GM19397 (cell line): ENCODE results near the gene HYAL1.
"Not testable (repeated sequence)": the region's sequence is repeated elsewhere in the genome, so short reads cannot be mapped to it uniquely, and the experiment has no call there.

Experiments used
- ATAC-seq: cut with Tn5 transposase; IDR thresholded peaks from one replicate; pipeline ENCODE4 v1.9.1; 2021; ENCODE audit warnings: mild to moderate bottlenecking, moderate library complexity; ENCODE audit not compliant: unreplicated experiment

HYAL1 gene

DNA sequence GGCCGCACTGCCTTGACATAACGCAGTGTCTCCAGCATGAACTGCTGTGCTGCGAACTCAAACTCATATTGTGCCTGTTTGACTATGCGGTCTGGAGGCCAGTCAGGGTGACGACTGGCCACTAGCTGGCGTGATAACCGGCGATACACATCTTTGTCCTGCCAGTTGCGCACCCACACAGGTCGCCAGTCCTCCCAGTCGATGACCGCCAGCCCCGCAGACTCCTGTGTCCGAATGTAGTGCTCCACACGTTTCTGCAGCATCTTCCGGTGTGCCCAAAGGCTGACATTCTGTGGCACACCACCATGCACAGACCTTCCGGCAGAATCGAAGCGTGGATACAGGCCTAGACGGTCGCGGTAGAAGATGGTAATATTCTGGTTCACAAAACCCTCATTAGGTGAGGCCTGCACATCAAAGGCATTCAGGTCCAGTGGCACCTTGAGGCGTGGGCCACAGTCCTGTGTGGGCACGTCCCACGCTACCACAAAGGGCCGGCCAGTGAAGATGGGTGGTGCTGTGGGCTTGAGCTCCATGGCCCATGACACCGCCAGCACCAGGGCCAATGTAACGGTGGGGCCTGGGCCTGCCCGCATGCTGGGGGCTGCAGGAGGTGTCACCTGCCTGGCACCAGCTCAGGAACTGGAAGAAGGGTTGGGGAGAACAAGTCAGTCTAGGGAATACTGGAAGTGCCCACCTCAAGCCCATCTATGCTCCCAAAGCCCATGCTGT is 16.7 kb upstream of the HYAL1 start:
- ATAC-seq, result no peak

DNA sequence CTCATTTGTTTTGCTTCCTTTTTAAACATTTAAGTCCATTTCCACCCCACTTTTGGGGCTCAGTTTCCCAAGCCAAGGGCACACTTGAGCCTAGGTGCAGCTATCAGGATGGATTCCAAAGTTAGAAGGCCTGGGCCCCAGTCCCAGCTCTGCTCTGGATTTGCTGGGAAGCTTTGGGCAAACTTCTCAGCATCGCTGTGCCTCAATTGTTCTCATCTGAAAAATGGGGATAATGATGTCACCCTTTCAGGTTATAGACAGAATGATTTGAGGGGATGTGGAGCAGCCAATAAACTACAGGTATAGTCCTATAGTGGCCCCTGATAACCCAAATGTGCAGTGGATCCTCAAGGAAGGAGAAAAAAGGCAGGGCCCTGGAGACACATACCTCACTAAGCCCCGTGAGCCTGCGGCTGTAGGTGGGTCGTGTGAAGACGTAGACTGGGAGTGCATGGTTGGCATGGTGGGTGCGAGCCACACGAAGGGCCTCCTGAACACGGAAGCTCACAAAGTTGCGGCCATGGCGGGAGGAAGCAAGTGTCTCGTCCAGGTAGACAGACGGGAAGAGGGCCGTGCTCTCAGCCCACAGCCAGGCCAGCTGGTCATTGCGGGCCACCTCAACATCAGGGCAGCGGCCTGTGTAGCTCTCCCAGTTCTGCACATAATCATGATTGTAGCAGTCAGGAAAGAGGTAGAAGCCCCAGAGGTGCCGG is 16.0 kb upstream of the HYAL1 start:
- ATAC-seq, result no peak

DNA sequence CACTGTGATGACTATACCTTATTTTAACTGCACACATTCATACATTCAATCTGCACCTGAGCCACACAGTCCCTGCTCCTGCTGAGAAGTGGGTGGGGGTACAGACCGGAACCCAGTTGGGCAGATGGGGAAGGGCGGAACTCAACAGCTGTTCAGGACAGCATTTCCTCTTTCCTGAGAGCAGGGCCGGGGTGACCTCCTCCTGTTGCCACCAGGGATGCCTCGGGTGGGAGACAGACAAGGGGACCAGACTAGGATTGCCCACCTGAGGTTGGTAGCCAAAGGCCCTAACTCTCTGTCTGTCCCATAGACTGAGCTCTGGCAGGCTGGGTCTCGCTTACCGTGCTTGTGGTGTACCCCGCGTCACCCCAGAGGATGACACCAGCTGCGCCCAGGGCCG is 15.2 kb upstream of the HYAL1 start:
- no peak for ATAC-seq

DNA sequence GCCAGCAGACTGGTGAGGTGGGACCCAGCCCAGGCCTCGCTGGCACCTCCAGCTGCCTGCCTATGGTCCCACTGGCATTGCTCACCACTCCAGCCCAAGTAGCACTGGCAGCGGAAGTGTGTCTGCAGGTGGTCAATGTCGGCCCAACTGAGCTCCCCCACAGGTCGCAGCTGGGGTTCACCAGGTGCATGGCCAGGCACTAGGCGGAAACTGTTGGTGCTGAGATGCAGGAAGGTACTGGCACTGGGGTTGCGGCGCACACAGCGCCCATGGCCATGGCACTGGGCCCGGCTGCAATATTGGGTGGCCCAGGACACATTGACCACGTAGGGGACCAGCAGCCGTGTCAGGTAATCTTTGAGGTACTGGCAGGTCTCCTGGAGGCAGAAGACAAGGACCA is 14.8 kb upstream of the HYAL1 start:
- no peak for ATAC-seq

DNA sequence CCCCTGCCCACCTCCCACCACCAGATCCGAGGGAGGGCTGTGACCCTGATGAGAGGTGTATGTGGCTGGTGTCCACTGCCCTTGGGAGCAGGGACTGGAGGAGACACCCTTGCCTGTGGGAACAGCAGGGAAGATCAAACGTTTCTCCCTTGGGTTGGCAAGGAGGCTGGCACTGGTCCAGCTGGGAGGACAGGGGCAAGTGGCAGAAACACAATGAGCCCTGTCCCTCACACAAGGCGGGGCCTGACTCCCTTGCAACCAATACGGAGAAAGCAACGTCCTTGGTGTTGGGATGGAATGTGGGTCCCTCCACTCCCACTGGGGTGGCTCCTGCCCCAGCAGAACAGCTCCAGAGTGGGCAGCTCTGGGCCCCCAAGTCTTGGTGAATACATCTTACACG is 13.9 kb upstream of the HYAL1 start:
- ATAC-seq, result no peak

DNA sequence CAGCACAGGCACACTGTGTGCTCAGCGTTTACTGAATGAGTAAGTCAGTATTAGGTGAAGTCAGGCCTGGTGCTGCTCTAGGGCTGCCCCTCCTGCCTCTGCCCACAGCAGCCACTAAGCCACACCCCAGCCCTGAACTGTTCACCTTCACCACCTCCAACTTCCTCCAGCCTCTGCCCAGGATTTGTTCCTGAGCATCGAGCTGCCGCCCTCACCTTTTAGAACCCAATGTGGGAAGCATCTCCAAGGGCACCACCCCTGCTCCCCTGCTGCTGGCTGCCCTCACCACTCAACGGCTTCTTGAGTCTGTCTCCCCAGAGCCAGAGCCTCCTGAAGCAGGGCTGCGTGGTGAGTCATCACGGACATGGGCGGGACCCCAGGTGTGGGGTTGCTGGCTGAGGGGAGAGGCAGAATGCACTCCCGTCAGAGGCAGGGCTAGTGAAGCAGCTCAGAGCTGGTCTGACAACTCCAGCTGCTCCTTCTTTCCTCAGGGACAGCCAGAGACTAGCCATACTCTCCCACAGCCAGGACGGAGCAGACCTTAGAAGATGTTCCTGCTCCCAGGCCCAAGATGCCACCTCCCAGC is 13.4 kb upstream of the HYAL1 start:
- ATAC-seq, result no peak

DNA sequence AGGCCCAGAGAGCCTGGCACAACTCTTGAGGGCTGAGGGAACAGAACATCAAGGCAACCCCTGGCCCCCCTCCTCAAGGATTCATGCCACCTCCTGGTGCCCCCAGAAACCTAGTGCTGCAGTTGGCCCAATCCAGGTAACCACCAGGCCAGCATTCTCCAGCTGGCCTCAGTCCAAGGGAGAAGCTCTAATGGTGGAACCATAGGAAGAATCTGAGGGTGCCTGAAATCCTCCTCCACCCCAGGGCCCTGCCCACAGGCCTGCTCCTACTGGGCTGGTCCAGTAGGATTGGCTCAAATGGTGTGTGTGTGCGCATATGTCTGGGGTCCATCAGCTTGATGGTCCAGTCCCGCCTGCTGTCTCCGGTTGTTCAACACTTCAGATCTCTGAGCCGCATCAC is 11.4 kb upstream of the HYAL1 start:
- no peak for ATAC-seq

DNA sequence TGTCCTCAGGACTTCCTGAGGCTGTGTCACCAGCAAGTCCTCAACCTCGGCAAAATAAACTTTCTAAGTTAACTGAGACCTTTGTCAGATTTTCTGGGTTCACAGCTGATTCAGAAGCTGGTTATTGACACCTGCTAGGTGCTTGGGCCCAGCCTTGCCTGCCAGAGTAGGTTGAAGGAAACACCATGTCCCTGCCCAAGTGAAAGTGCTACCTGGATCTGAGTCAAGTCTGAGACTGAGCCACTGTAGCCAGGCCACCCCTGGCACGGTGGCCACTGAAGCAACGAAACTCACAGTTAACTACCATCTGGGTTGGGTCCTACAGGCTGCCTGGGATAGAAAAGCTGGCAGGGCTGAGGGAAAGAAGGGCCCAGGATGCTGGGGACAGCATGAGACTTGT is 11.0 kb upstream of the HYAL1 start:
- ATAC-seq, result no peak

DNA sequence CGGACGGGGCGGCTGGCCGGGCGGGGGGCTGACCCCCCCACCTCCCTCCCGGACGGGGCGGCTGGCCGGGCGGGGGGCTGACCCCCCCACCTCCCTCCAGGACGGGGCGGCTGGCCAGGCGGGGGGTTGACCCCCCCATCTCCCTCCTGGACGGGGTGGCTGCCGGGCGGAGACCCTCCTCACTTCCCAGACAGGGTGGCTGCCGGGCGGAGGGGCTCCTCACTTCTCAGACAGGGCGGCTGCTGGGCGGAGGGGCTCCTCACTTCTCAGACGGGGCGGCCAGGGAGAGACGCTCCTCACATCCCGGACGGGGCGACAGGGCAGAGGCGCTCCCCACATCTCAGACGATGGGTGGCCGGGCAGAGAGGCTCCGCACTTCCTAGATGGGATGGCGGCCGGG is 8.7 kb upstream of the HYAL1 start:
- ATAC-seq, result not testable (repeated sequence)

DNA sequence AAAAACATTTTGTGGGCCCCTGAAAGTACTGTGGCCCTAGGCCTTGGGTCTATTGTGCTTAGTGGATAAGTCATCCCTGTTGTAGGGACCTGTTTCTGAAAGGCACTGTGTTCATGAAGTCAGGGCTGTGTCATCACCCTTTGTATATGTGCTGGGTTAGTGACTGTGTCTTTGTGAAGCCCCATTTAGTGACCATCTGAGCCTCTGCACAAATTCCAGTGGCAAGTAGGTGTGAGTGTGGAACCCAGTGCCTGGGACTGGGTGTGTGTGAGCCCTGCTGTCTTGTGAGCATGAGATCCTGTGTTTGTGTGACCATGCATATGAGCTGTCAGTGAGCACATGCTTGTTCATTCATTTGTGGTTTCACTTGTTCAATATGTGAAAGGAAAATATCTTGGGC is 1.2 kb upstream of the HYAL1 start:
- no peak for ATAC-seq

DNA sequence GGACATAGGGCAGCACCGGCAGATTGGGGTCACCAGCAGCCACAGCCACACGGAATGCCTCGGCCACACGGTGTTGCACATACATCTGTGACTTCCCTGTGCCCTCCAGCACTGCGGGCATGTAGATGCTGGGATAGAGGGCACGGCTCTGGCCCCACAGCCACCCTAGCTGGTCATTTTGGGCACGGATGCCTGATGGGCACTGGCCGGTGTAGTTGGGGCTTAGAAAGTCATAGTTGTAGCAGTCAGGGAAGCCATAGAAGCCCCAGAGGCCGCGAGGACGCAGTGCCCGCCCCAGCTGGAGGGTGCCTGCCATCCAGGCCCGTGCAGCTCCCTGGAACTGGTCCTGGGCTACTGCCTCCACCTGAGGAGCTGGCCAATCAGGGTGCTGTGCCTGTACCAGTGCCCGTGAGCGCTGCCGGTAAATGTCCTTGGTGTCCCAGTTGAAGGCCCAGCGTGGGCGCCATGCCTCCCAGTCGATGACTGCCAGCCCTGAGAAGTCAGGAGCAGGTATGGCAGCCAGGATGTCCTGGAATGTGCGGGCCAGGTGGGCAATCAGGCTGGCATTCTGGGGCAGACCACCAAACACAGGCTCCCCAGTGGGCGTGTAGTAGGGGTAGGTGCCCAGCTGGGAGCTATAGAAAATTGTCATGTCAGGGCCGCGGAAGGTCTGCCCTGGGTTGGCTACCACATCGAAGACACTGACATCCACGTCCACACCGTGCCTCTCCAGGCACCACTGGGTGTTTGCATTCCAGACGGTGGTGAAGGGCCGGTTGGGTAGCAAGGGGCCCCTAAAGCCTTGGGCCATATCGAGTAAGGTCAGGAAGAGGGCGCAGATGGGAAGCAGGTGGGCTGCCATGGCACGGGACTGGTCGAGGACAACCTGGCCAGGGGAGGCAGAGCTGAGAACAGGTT is 1.0 kb downstream of the HYAL1 start:
- no peak for ATAC-seq

DNA sequence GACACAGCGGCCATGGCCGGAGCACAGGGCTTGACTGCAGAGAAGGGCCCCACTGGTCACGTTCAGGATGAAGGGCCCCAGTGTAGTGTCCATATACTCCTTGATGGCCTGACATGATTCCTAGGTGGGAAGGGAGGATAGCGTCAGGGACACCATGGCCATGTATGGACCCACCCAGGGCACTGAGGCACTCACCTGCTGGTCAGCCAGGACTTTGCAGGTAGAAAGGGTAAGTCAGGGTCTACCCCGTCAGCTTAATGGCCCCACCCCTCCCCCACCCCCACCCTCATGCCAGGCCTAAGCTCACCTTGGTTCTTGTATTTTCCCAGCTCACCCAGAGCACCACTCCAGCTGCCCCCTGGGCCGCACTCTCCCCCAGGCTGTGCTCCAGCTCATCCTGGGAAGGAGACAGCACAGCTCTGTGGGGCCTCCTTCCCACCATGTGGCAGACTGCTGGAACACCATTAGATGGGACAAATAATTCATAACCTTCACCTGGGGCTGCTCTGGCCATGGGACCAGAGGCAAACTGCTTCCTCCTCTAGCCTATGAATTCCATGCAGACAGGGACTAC is 2.6 kb downstream of the HYAL1 start:
- ATAC-seq, result no peak

DNA sequence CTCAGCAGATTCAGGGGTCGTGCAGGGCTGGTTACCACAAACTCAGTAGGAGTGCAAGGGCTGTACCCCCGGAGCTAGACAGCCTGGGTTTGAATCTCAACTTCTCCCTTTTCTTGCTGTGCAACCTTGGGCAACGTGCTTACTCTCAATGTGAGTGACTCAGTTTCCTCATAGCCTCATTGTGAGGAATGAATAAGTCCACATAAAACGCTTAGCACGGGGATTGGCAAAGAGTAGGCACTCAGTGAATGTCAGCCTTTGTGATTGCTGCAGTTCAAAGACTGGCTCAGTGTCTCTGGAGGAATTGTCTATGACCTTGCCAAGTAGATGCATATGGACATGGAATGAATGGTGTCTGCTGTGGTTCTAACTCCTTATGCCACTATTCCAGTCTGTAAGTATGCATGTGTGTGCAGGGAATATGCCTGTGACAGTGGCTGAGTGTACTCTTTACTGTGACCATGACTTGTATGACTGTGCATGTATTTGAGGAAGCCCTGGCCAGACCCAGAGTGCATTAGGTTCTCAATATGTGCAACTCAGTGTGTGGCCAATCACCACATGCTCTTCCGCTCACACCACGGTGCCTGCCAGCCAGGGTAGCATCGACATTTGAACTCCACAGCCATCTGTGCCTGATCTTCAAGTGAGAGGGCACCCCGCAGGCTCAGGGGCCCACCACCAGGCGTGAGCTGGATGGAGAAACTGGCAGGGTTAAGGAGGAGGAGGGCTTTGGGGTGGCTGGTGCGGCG is 3.3 kb downstream of the HYAL1 start:
- ATAC-seq, result no peak

DNA sequence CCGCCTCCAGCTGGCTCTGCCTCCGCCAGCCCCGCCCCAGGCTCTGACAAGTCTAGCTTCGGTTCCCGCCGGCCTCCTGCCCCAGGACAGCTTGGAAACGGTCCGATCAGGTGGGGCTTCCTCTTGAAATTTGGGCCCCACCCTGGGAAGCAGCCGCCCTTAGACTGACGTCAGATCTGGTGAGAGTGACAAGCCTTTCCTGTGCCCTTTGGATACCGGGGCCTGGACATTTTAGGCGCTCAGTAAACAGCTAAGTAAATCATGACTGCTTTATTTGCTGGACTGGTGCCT is 3.8 kb downstream of the HYAL1 start:
- ATAC-seq, result no peak

DNA sequence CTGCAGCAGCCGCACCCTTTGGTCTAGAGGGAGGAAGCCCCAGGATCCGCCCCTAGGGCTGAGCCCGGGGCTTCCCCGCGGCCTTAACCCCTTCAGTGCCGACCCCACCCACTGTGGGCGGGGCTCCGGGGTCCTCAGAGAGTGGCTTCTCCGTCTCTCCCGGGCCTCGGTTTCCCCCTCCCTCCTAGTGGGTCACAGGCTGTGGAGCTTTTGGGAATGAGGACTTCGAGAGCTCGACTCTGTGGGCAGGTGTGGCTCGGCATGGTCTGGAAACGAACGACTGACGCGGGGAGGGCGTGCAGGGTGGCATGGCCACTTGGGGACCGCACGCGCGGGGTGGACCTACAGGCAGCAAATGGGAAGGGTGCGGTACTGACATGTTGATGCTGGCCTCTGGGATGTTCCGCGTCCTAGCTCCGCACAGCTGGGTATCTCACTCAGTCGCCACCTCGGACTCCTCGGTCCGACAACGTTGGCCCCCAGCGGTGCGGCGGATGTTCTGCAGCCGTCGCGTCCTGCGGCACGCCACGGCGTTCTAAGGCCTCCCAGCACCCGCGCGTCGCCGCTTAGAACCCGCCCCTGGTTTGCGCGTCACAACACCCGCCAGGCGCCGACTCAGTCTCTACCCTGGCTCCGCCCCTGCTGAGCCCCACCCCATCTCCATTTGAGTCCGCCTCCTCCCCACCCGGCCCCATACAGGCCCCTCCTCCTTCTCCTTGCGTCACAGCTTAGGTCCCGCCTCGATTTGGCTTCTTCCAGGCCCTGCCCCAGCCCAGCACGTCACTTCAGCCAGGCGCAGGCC is 4.3 kb downstream of the HYAL1 start, which contains the start of the genes HYAL3 and NAA80:
HYAL3 (minus strand) TSS at position 570 of the 802 bp plus-strand sequence. CDS start 3,803 bp downstream, outside the sequence.
NAA80 (minus strand) TSS at position 570 of the 802 bp plus-strand sequence. CDS start 1,942 bp downstream, outside the sequence.
- ATAC-seq, result peak; percentile 84

DNA sequence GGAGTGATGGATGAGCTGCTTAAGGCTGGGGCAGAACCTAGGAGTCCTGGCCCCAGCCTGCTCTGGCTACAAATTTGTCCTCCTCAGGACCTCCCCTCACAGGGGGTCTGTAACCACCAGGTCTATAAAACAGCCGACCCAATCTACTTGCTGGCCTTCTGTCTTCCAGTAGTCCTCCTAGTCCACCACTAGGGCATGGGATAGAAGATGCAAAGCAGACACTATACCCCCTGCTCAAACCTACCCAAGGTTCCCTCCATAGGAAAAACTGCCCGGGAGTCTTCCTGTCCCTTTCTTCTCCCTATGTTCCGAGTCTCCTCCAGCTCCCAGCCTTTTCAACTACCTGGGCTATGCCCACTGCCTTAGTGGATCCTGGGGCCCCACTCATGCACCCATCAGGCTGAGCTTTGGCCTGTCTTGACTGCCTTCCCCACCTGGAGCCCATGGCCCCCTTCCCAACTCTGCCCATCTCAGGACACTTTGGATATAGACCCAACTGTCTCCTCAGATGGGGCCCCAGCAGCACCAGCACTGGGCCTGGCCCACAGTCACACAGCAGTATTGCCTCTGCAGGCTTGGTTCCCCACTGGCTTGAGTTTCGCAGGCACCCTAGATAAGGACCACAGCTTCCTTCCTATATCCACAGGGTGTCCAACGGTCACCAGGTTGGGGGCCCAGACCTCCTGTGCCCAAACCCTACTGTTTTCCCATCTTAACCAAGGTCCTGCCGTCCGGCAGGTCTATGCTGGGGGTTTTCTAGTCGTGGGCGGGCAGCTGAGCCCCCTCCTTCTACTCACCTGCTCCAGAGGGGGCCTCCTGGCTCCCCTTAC is 5.3 kb downstream of the HYAL1 start:
- ATAC-seq, result no peak

DNA sequence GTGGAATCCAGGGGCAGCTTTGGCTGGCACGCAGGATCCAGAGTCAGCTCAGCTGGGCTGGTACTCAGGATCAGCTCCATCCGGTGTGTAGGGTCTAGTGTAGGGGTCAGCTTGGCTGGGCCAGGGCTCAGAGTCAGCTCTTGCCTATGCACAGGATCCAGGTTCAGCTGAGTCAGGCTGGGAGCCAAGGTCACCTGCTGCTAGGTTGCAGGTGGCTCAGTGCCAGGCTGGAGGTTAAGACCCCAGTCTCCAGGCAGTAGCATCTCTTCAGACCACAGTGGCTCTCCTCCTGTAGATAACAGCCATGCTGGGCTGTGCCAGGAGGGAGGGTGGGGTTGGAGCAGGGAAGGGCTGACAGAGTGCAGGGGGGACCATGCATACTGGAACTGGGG is 6.0 kb downstream of the HYAL1 start:
- no peak for ATAC-seq

DNA sequence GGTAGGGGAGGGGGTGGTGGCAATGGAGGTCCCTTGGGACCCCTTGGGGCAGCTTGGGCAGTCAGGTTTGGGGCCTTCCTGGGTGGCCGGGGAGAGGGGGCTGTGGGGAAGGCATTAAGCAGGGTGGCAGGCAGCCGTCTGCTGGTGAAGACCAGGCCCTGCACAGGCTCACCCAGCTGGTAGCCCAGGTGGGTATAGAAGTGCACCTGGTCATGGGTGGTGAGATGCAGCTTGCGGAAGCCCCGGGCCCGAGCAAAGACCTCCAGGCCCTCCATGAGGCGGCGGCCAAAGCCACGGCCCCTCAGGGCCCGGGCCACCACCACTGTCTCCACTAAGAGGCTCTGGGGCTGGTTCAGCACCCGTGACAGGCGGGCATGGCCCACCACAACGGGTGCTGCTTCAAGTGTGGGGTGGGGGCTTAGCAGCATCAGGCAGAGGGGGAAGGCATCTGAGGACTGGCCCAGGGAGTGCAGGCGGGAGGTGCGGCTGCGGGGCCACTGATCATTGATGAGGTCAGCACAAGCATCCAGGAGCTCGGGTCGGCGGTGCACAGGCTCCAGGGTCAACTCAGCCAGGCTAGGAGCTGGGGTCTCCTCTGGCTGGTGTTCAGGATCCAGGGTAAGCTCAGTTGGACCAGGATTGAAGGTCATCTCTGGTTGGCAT is 6.5 kb downstream of the HYAL1 start:
- ATAC-seq, result no peak
